Measurements from ENCODE around the gene DBI.

DNA sequence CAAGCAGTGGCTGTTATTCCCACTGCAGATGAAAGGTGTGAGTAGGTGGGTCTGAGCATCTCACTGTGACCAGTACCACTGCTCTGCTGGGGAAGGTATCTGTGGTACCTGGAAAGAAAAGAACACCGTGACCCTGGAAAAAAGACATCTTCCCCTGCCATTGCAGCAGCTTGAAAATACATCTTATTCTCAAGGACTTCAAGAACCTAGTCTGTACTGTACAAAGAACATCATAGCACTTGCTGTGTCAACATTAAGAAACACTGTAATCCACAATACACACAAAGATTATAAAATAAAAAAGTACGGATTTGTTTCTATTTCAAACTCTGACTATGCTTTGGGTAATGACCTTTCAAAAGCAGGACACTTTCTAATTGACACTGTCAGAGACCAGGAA lies 29.0 kb upstream of the DBI start:
- no peak for TF ChIP-seq CTCF (IDR thresholded peaks at IDR 0.05; ENCODE audit: poor library complexity)
- TF ChIP-seq EZH2phosphoT487 (IDR thresholded peaks at IDR 0.05; ENCODE audit: low read depth, severe bottlenecking, unreplicated experiment): no peak
- TF ChIP-seq EZH2 (IDR thresholded peaks at IDR 0.05; ENCODE audit: borderline replicate concordance): no peak
